ENCODE results near the gene TBC1D2B. TPM values are rescaled to one million over a fixed set of nuclear protein-coding genes. Genes with fewer than 3 reads are reported as not detected.
"Not testable (repeated sequence)": the region's sequence is repeated elsewhere in the genome, so short reads cannot be mapped to it uniquely, and the experiment has no call there.

TBC1D2B gene
- total and polyA plus RNA-seq, 3 donors from 2014 or later = 28.9 to 41.5 (median 40.6) TPM

DNA sequence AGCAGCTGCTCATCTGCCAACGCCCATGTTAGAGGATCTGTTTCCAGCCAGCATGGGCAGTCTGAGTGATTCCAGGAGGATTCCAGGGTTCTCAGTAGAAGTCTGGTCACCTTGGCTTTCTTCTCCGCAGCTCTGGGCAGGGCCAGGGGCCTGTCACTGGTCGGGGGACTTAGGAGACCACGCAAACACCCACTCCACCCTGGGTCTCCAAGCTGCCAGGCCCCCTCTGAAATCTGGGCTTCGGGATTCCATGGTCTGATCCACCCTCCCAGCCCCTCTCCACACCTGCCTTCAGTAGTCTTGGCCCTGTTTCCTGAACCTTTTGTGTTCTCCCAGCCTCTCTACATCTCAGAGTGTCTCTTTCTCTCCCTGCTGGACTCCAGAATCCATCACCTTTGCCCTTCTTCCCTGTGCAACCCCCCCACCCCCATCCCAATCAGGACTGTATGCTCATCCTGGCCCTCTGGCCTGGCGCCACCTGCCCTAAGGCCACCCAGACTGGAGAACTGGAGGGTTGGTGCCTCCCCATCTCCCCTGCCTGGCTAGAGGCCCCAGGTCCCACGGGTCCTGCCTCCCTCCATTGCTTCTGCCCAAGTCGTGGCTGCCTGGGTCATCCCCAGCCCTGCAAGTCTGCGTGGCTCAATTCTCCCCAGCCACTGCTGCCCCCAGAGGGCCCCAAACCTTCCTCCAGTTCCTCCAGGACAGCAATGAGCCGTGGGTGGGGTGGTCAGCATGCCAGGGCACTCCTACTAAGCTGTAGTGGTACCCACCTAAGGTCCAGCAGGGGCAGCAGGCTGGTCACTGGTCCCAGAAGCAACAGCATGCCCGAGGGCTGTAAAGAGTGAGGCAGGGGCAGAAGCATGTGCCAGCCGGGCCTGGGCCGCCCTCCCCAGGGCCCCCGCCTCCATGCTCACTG is 102.8 kb downstream of the TBC1D2B start:
- Histone ChIP-seq H3K4me1 (peaks cover 15% of the 10 kb centered on the region), H3K36me3 (ENCODE audit: low read depth, missing control alignments) (no peaks in the 10 kb centered on the region), H3K4me3 (no peak overlapping the region), H3K27me3 (no peaks in the 10 kb centered on the region), H3K27ac (no peak overlapping the region), H3K9me3 (no peaks in the 10 kb centered on the region)
- intact Hi-C loops (cut with DNase I; ENCODE audit: low total_unique reads) = no loop called here
- no peak for TF ChIP-seq POLR2A (IDR thresholded peaks at IDR 0.05)
- TF ChIP-seq, protein P1, sequence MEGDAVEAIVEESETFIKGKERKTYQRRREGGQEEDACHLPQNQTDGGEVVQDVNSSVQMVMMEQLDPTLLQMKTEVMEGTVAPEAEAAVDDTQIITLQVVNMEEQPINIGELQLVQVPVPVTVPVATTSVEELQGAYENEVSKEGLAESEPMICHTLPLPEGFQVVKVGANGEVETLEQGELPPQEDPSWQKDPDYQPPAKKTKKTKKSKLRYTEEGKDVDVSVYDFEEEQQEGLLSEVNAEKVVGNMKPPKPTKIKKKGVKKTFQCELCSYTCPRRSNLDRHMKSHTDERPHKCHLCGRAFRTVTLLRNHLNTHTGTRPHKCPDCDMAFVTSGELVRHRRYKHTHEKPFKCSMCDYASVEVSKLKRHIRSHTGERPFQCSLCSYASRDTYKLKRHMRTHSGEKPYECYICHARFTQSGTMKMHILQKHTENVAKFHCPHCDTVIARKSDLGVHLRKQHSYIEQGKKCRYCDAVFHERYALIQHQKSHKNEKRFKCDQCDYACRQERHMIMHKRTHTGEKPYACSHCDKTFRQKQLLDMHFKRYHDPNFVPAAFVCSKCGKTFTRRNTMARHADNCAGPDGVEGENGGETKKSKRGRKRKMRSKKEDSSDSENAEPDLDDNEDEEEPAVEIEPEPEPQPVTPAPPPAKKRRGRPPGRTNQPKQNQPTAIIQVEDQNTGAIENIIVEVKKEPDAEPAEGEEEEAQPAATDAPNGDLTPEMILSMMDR (IDR thresholded peaks at IDR 0.05) = no peak
- no peak for DNase-seq
- WGBS, 2 donors = 83 to 88% methylated on average over 13 to 14 of the region's 14 CpGs

- Histone ChIP-seq H3K36me3 (ENCODE audit: low read depth, missing control alignments) (no peaks in the 10 kb centered on the region), H3K4me1 (peaks cover 15% of the 10 kb centered on the region), H3K4me3 (no peak overlapping the region), H3K27ac (no peak overlapping the region), H3K9me3 (no peaks in the 10 kb centered on the region), H3K27me3 (no peaks in the 10 kb centered on the region)
- intact Hi-C loops (cut with DNase I; ENCODE audit: low total_unique reads) = no loop called here
- TF ChIP-seq, protein P1 (IDR thresholded peaks at IDR 0.05) = no peak
- no peak for TF ChIP-seq POLR2A (IDR thresholded peaks at IDR 0.05)
- DNase-seq = peak; percentile 25
- 46 to 57% methylated on average over 2 to 6 of the region's 6 CpGs for WGBS, 2 donors
Observed at GRCh38 chr15:77974098-77974414, 103.5 kb downstream of the TBC1D2B start.

GRCh38 chr15:77973273-77974097 is 104.0 kb downstream of the TBC1D2B start:
- intact Hi-C loops (cut with DNase I; ENCODE audit: low total_unique reads); H3K4me3 ChIP-seq; H3K27me3 ChIP-seq; DNase-seq; H3K27ac ChIP-seq; H3K9me3 ChIP-seq; H3K36me3 ChIP-seq (ENCODE audit: low read depth, missing control alignments): not testable (repeated sequence)
- H3K4me1 ChIP-seq = peaks cover 15% of the 10 kb centered on the region
- WGBS, 2 donors = 53% methylated on average over 4 of the region's 22 CpGs; no CpG with 5 or more reads in 1 of the 2 donors

DNA sequence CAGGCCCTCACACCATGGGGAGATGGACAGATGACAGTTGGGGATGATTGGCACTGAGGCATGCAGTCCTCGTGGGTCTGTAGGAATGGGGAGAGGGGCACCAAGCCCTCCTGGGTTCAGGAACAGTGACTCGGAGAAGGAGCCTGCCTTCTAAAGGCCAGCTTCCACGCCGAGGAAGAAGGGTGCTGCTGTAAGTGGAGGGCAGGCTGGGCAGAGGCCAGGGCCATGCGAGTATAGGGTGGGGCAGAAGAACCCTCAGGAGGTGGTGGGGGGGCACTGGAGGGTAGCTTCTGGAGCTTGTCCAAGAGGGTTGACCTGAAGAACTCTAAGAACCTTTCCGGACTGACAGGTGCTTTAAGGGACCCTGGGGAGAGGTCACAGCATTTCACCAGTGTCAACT is 104.8 kb downstream of the TBC1D2B start:
- peaks cover 15% of the 10 kb centered on the region for H3K4me1 ChIP-seq
- H3K36me3 ChIP-seq (ENCODE audit: low read depth, missing control alignments); H3K27me3 ChIP-seq; intact Hi-C loops (cut with DNase I; ENCODE audit: low total_unique reads); DNase-seq; H3K27ac ChIP-seq; H3K9me3 ChIP-seq; H3K4me3 ChIP-seq: not testable (repeated sequence)
- WGBS, 2 donors = 76 to 84% methylated on average over 5 of the region's 6 CpGs

DNA sequence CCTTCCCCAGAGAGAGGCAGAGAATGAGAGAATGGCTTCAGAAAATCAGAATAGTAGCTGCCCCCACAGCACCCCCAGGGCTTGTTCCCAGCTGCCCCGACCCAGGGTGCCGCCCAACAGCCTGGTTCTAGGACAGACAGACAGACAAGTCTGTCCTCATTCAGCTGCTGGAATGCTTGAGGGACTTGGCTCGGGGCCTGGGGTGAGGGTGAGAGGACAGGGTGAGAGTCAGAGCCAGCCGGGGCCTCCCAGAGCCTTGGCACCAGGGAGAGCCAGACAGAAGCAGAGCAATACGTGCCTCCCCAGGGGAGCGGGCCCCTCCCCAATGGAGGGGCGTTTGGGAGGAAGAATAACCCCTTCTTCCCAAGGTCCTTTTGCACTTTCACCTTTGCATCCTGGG is 105.6 kb downstream of the TBC1D2B start:
- WGBS, 2 donors = 55 to 61% methylated on average over 5 to 7 of the region's 7 CpGs
- H3K27ac ChIP-seq; H3K4me3 ChIP-seq; H3K36me3 ChIP-seq (ENCODE audit: low read depth, missing control alignments); intact Hi-C loops (cut with DNase I; ENCODE audit: low total_unique reads); H3K9me3 ChIP-seq; DNase-seq; H3K27me3 ChIP-seq: not testable (repeated sequence)
- H3K4me1 ChIP-seq = peaks cover 15% of the 10 kb centered on the region

- WGBS, 2 donors = 88 to 100% methylated on average over 1 to 3 of the region's 4 CpGs
- DNase-seq, H3K27me3 ChIP-seq: not testable (repeated sequence)
Observed at GRCh38 chr15:77970813-77971360, 106.6 kb downstream of the TBC1D2B start.

More at GRCh38 chr15:77970813-77971360, 106.6 kb downstream of the TBC1D2B start:
- H3K4me3 ChIP-seq; H3K36me3 ChIP-seq (ENCODE audit: low read depth, missing control alignments); H3K9me3 ChIP-seq; H3K27ac ChIP-seq; intact Hi-C loops (cut with DNase I; ENCODE audit: low total_unique reads): not testable (repeated sequence)
- peaks cover 15% of the 10 kb centered on the region for H3K4me1 ChIP-seq

Measured in testis (tissue), 3 donors.